Motor neuron (in vitro differentiated cells): ENCODE measurements around the gene HOXA5. TPM values are rescaled to one million over a fixed set of nuclear protein-coding genes. Genes with fewer than 3 reads are reported as not detected.

Source experiments
- ATAC-seq, 8 experiments: fragments of 200-7000 bp; cut with Tn5 transposase; replicated peaks in 6 of 8; 2 replicates each; pipeline ENCODE4 v1.8.0; 2021; ENCODE audit warnings: mild to moderate bottlenecking in 8 of 8, moderate library complexity in 8 of 8
- H3K27ac ChIP-seq, 2 donors: fragments of 250-450 bp; sonication (Bioruptor Pico); 2 replicates each; pipeline ENCODE4 v1.9.0; 2021; ENCODE audit warnings: antibody characterized with exemption in 2 of 2, mild to moderate bottlenecking in 2 of 2, moderate library complexity in 1 of 2
- H3K4me1 ChIP-seq, 2 donors: fragments of 250-450 bp; sonication (Bioruptor Pico); replicated peaks in 1 of 2; 2 replicates each; pipeline ENCODE4 v1.6.1; 2021; ENCODE audit warnings: antibody characterized with exemption in 2 of 2, mild to moderate bottlenecking in 2 of 2, moderate library complexity in 1 of 2
- H3K4me3 ChIP-seq, 5 donors: fragments of 250-450 bp; sonication (Bioruptor Pico); 2 replicates each; pipeline ENCODE4 v1.9.0; 2021; ENCODE audit warnings: antibody characterized with exemption in 5 of 5, mild to moderate bottlenecking in 5 of 5, moderate library complexity in 4 of 5
- WGBS, 10 experiments: fragments of 450-650 bp; shearing (Covaris generic); methylation state at CpG; one replicate each; pipeline ENCODE4 v1.0.0; 2022; 5-methylcytosine and 5-hydroxymethylcytosine counted together
- in situ Hi-C, 9 experiments: fragments of 400-800 bp; cut with MboI; loops; one replicate each; pipeline ENCODE4 v1.15.0; 2021; ENCODE audit warnings: low sequenced_read_pairs in 9 of 9, low pct_unique_long_range_greater_than_20kb in 2 of 9; ENCODE audit not compliant: unreplicated experiment in 9 of 9
- total RNA-seq, 8 experiments: library from RNA; unstranded; fragments of 300-600 nt; gene quantifications; 2 replicates each; pipeline versions ENCODE4 v1.2.3 to v1.2.4, GENCODE V29; 2022

Gene HOXA5
- total RNA-seq, 8 experiments from 2014 or later, result 10.0 to 121 (median 73.0) TPM

DNA sequence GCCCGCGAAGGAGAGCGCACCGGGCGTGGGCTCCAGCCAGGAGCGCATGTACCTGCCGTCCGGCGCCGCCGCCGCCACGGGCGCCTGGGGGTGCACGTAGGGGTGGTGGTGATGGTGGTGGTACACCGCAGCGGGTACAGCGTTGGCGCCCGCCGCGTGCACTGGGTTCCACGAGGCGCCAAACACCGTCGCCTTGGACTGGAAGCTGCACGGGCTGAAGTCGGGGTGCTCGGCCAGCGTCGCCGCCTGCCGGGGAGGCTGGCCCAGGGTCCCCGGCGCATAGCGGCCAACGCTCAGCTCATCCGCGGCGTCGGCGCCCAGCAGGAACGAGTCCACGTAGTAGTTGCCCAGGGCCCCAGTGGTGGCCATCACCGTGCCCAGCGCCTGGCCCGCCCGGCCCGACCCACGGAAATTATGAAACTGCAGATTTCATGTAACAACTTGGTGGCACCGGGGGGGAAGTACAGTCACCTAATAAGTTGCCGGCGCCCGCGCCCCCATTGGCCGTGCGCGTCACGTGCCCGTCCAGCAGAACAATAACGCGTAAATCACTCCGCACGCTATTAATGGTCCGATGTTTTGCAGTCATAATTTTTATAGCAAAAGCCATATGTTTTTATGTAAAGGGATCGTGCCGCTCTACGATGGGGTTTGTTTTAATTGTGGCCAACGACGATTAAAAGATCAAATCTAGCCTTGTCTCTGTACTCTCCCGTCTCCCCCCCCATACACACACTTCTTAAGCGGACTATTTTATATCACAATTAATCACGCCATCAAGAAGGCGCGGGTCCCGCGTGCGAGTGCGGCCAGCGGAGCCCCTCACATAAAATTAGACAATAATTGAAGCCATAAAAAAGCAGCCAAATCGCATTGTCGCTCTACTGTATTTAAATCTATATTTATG, 21.9 kb upstream of the HOXA5 start, which contains the start of gene HOXA9:
TSS of gene HOXA9 (minus strand) at position 449 of the 907 bp plus-strand sequence. CDS start at position 369, 80 bp downstream.
- H3K27ac ChIP-seq, result no peak within 1 kb of the TSS
- 0 to 65% (median 7%) methylated on average over 4 to 24 of the region's 82 CpGs; no CpG with 5 or more reads in 1 of the 10 experiments for WGBS, 10 experiments
- in situ Hi-C loops, result loop anchor here in 5 of 9 experiments (25.0 kb wide), 3 partner anchors 778 to 1303 kb away; no protein-coding TSS in a partner anchor
- peaks cover 7 to 18% of the 10 kb centered on the region in 2 donors for H3K4me1 ChIP-seq
- ATAC-seq, result peak in 4 of 8 experiments; percentile 1 to 20 (median 14)
- H3K4me3 ChIP-seq, result peak within 1 kb of the TSS; percentile 23 to 35 (median 31)

- Histone ChIP-seq H3K27ac (no peak overlapping the region), H3K4me1 (peaks cover 10 to 13% of the 10 kb centered on the region in 2 donors), H3K4me3 (peak overlapping the region in 4 of 5 donors; percentile 14 to 35 (median 28))
- in situ Hi-C loops, result loop anchor here in 5 of 9 experiments (25.0 kb wide), 3 partner anchors 777 to 1302 kb away; no protein-coding TSS in a partner anchor
- ATAC-seq, result peak in 7 of 8 experiments; percentile 3 to 26 (median 9)
- 0 to 19% (median 3%) methylated on average over 1 to 19 of the region's 47 CpGs; no CpG with 5 or more reads in 4 of the 10 experiments for WGBS, 10 experiments
These were observed 21.0 kb upstream of the HOXA5 start for GRCh38 chr7:27164367-27165088.

- peak overlapping the region in 3 of 5 donors; percentile 23 to 32 (median 27) for H3K4me3 ChIP-seq
- no peak overlapping the region for H3K27ac ChIP-seq
- H3K4me1 ChIP-seq, result peaks cover 10 to 12% of the 10 kb centered on the region in 2 donors
- WGBS, 10 experiments, result 0 to 58% (median 12%) methylated on average over 1 to 5 of the region's 12 CpGs; no CpG with 5 or more reads in 5 of the 10 experiments
- ATAC-seq, result no peak
- in situ Hi-C loops, result loop anchor here in 5 of 9 experiments (25.0 kb wide), 3 partner anchors 777 to 1302 kb away; no protein-coding TSS in a partner anchor
These were observed 20.5 kb upstream of the HOXA5 start for GRCh38 chr7:27164045-27164366.

- 0 to 74% (median 20%) methylated on average over 1 to 8 of the region's 24 CpGs; no CpG with 5 or more reads in 2 of the 10 experiments for WGBS, 10 experiments
These were observed 20.0 kb upstream of the HOXA5 start for GRCh38 chr7:27163288-27164044.

GRCh38 chr7:27162561-27163287, 19.2 kb upstream of the HOXA5 start:
- Histone ChIP-seq H3K27ac (no peak overlapping the region), H3K4me3 (no peak overlapping the region), H3K4me1 (peaks cover 10 to 12% of the 10 kb centered on the region in 2 donors)
- WGBS, 10 experiments, result 0 to 90% (median 66%) methylated on average over 1 to 7 of the region's 7 CpGs
- in situ Hi-C loops, result loop anchor here in 5 of 9 experiments (25.0 kb wide), 3 partner anchors 775 to 1300 kb away; no protein-coding TSS in a partner anchor
- no peak for ATAC-seq

More at GRCh38 chr7:27163288-27164044, 20.0 kb upstream of the HOXA5 start:
- peaks cover 10 to 12% of the 10 kb centered on the region in 2 donors for H3K4me1 ChIP-seq
- in situ Hi-C loops, result loop anchor here in 5 of 9 experiments (25.0 kb wide), 3 partner anchors 776 to 1301 kb away; no protein-coding TSS in a partner anchor
- no peak overlapping the region for H3K4me3 ChIP-seq
- ATAC-seq, result no peak
- H3K27ac ChIP-seq, result no peak overlapping the region

DNA sequence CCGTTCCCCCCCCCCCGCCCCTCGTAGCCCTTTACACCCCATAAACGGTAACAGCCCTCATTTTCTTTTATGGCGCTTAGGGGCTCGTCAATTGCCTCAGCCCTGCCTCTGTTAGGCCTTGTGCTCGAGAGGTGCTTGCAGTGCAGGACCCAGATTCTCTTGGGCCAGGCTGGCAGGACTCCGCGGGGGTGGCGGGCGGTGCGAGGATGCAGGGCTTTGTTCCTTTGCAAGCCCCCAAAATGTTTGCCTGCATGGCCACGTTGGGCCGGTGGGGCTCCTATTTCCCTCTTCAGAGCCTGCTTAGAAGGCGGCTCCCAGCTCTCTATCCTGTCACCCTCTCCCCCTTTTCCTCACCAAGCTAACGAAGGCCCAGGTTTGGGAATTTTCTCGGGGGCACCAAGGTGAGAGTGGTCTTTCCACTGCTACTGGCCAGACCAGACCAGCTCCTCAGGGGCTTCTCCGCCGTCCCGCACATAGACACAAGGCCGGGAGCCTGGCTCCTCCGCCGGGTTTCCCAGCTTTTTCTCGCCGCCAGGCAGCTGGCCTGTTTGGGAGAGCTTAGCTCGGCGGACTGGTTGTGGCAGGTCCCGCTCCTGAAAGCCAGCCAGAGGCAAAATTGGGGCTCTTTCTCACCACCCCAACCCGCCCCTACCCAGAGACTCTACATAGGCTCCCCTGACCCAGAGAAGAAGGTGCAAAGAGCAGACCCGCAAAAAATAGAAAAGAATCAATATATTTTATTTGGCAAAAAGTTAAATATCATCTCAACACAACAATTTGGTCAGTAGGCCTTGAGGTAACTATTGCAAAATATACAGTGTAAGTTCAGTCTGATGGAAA, 18.5 kb upstream of the HOXA5 start:
- Histone ChIP-seq H3K27ac (no peak overlapping the region), H3K4me1 (peaks cover 10 to 12% of the 10 kb centered on the region in 2 donors), H3K4me3 (no peak overlapping the region)
- in situ Hi-C loops, result loop anchor here in 5 of 9 experiments (25.0 kb wide), 3 partner anchors 775 to 1300 kb away; no protein-coding TSS in a partner anchor
- peak in 1 of 8 experiments; percentile 0 for ATAC-seq
- 0 to 95% (median 46%) methylated on average over 1 to 10 of the region's 30 CpGs; no CpG with 5 or more reads in 3 of the 10 experiments for WGBS, 10 experiments

DNA sequence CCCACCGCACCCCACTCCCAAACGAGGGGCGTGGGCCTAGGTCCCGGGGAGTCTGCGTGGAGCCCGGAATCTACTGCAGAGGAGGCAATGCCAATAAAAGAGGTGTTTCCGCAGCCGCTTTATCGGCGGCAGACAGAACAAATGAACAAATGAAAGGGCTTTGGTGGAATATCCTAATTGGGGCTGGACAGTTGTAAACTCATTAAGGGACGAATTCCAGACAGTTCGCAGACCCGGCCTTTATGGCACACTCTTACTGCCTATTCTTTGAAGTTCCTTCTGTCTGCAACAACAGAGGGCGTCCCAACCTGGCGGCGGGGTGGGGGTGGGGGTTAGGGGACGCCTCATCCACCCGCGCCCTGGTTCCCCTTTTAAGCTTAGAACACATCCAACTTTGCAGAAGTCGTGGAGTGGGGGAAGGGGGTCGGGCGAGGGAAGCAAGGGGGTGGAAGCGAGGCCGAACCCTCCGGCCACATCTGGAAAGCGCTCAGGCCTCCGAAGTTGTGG, 17.8 kb upstream of the HOXA5 start:
- Histone ChIP-seq H3K27ac (no peak overlapping the region), H3K4me3 (peak overlapping the region; percentile 34 to 55 (median 41)), H3K4me1 (peaks cover 8 to 10% of the 10 kb centered on the region in 2 donors)
- WGBS, 10 experiments, result 0 to 3% (median 0%) methylated on average over 2 to 11 of the region's 27 CpGs; no CpG with 5 or more reads in 6 of the 10 experiments
- in situ Hi-C loops, result loop anchor here in 5 of 9 experiments (25.0 kb wide), 3 partner anchors 774 to 1299 kb away; no protein-coding TSS in a partner anchor
- peak in 1 of 8 experiments; percentile 16 for ATAC-seq

GRCh38 chr7:27160546-27161213, 17.2 kb upstream of the HOXA5 start:
- peak overlapping the region; percentile 34 to 55 (median 41) for H3K4me3 ChIP-seq
- peak; percentile 18 to 77 (median 64) for ATAC-seq
- 0 to 9% (median 5%) methylated on average over 3 to 20 of the region's 54 CpGs; no CpG with 5 or more reads in 6 of the 10 experiments for WGBS, 10 experiments
- no peak overlapping the region for H3K27ac ChIP-seq
- in situ Hi-C loops, result loop anchor here in 5 of 9 experiments (25.0 kb wide), 3 partner anchors 773 to 1298 kb away; no protein-coding TSS in a partner anchor
- peaks cover 7% of the 10 kb centered on the region in 2 donors for H3K4me1 ChIP-seq

DNA sequence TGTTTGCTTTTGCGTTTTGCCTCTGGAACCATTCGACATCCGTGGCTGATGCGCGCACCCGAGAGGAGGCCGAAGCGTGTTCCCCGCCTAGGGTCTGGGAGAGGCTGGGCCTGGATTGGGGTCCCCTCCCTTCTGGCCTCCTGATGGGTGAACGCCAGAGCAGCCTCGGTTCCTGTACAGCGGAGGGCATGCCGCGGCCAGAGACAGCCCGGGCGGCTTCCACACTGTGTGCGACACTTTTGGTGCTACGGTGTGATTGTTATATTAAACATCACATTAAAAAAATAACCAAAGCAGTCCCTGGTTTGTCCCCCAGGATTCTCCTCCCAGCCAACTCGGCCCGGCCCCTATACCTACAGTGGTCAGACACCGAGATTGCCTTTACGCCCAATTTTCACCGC, 16.7 kb upstream of the HOXA5 start:
- no peak for ATAC-seq
- Histone ChIP-seq H3K4me1 (peaks cover 5 to 8% of the 10 kb centered on the region in 2 donors), H3K4me3 (peak overlapping the region in 4 of 5 donors; percentile 34 to 55 (median 42)), H3K27ac (no peak overlapping the region)
- WGBS, 10 experiments, result 41 to 100% (median 81%) methylated on average over 2 to 12 of the region's 23 CpGs; no CpG with 5 or more reads in 5 of the 10 experiments
- in situ Hi-C loops, result loop anchor here in 5 of 9 experiments (25.0 kb wide), 3 partner anchors 773 to 1298 kb away; no protein-coding TSS in a partner anchor
